SIG-M5 (cell line): ENCODE measurements around the gene PRKCA.

ENCODE experiments used
- DNase-seq: peaks from one replicate; lab custom pipeline; 2025; lab: John Stamatoyannopoulos, UW

Gene PRKCA

GRCh38 chr17:66414561-66415175, 112.3 kb downstream of the PRKCA start:
- no peak for DNase-seq

GRCh38 chr17:66415366-66416206, 113.2 kb downstream of the PRKCA start:
- DNase-seq: no peak

DNA sequence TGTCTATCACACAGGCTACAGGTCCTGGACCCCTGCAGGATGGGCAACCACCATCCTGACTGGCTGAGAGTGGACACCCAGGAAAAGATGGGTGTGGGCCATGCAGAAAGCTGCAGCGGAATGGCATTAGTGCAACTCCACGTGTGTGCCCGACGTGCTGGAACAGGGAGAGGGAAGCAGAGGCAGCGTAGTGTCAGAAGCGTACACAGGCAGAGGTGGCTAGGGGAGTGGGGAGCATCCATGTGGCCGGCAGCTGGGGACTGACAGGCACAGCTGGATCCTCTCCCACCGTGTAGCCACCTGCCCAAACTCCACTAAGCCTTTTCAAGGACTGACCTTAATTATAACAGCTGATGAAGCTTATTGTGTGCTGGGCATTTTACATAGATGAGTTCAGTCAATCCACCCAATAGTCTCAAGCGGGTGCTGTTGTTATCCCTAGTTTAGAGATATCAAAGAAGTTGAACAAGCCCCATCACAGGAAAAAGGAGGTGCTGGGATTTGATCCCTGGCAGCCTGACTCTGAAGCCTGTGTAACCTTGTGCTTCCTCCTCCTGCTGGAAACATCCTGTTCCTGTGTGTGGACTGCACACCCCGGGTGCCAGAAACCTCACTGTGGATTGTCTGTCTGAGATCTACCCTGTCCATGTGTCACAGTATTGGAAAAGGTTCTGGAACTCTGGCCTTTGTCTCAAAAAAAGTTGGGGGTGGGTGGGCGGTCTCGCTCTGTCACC, 114.0 kb downstream of the PRKCA start:
- DNase-seq: no peak

DNA sequence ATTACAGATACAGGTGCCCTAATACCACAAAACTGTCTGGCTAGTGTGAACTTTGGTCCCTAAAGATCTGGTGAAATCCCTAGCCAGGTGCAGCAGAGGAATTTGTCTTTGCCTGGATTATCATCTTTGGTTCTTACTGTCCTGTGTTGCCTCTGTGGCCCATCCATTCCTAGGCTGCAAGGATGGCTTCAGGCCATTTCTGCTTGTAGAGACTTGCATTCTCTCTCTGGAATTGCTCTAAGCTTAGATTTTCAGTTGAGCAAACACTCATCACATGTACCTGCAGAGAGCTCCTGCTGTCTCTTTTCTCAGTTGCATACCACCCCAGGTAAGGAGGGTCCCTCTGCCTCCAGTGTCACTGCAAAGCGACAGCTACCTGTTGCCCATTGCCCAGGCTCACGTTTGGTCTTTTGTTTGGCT, 114.9 kb downstream of the PRKCA start:
- no peak for DNase-seq

- DNase-seq: no peak
Observed at GRCh38 chr17:66420961-66421371, 118.6 kb downstream of the PRKCA start.

DNA sequence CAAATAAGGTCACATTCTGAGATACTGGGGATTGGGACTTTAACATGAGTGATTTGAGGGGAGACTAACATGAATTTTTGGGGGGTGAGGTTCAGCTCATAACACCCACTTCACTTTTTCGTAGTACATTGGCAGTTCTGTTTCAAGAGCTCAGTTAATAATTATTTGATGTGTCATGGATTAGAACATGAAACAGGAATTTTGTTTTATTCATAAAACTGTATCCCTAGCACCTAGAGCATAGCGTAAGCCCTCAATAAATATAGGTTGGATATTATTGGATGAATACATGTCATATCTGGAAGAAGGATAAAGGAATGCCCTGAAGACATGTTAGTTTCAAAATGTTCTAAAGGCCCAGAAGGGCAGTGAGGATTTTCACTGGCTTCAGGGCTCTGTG, 119.8 kb downstream of the PRKCA start:
- no peak for DNase-seq

GRCh38 chr17:66423056-66423955, 120.9 kb downstream of the PRKCA start:
- no peak for DNase-seq

DNA sequence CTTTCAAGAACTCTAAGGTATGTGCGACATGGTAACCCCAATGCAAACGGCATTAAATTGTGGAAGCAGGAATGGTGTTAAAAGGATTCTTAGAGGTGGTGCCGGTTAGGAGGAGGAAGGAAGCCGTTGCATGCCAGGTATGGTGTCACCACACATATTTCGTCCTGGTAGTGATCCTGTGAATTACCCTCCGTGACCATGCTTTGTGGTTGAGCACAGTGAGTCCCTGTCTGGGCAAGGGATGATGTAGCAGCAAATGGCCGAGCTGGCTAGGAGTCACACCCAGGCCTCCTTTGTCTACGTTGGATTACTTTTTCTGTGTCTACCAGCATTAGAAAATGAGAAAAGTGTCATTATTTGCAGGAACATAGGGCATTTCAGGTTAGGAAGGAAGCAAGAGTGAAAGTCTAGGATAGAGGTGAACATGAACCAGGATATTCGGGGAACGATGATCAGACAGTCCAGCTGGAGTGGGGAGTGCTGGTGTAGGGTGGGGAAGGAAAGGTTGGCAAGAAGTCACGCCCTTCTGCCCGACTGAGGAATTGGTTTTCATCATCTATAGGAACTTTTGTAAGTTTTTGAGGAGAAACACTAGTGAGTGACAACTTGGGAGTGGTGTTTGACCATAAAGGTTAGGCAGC, 123.5 kb downstream of the PRKCA start:
- DNase-seq: no peak

- no peak for DNase-seq
Observed at GRCh38 chr17:66426397-66427033, 124.1 kb downstream of the PRKCA start.

DNA sequence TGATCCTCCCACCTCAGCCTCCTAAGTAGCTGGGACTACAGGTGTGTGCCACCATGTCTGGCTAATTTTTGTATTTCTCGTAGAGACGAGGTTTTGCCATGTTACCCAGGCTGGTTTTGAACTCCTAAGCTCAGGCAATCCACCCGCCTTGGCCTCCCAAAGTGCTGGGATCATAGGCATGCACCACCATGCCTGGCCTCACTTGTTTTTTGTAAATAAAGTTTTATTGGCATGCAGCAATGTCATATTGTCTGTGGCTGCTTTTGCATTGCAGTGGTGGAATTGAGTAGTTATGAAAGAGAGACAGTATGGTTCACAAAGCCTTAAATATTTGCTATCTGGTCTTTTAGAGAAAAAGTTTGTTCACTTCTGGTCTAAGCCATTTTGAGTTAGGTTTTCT, 124.7 kb downstream of the PRKCA start:
- DNase-seq: no peak

GRCh38 chr17:66429680-66430079, 127.3 kb downstream of the PRKCA start:
- DNase-seq: no peak

GRCh38 chr17:66430846-66431795, 128.7 kb downstream of the PRKCA start:
- no peak for DNase-seq

GRCh38 chr17:66431910-66432309, 129.5 kb downstream of the PRKCA start:
- DNase-seq: no peak

DNA sequence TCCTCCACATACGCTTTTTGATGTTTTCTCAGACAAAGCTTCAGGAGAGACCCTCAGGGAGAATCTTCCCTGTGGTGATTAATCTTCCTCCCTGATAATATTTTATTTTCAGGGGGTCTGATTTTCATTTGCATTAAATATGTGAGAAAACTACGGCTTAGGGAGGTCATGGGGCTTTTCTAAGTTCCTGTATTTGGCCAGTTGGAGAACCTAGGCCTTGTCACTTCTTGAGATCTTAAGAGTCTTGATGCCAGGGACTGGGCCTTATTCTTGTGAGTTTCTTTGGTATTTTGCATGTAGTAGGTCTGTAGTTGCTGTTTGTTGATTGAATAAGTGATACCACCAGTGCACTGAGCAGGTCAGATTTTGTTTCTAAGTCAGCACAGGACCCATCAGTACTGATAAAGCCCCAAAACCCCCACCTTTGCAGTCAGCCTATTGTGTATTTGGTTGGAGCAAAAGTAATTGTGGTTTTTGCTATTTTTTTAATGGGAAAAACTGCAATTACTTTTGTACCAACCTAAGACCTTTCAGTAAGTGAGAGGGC, 130.1 kb downstream of the PRKCA start:
- no peak for DNase-seq

- DNase-seq: no peak
Observed at GRCh38 chr17:66432996-66433551, 130.7 kb downstream of the PRKCA start.

GRCh38 chr17:66435182-66435581, 132.8 kb downstream of the PRKCA start:
- DNase-seq: no peak

- DNase-seq: no peak
Observed at GRCh38 chr17:66436631-66437030, 134.2 kb downstream of the PRKCA start.

DNA sequence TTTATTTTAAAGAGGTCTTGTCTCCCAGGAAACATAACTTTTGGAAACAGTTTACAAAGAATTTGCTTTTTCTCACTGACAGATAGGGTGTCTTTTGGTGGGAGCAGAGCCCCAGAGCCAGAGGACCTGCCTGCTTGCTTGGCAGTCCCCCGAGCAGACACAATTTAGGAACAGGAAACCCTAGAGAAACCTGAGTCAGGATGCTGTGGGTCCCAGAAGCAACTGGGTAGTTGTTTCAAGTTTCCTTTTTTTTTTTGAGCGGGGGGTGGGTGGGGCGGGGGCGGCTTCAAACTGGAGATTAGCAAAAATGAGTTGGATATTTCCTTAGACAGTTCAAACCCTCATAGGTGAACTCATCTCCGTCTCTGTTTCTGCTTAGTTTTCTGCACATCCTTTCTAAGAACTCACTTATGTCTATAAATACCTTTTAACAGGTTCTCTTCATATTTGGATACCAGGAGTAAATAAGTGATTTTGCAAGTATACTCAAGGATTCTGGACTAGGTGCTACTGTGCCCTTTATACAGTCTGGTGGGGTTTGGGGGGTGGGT, 135.1 kb downstream of the PRKCA start:
- no peak for DNase-seq

DNA sequence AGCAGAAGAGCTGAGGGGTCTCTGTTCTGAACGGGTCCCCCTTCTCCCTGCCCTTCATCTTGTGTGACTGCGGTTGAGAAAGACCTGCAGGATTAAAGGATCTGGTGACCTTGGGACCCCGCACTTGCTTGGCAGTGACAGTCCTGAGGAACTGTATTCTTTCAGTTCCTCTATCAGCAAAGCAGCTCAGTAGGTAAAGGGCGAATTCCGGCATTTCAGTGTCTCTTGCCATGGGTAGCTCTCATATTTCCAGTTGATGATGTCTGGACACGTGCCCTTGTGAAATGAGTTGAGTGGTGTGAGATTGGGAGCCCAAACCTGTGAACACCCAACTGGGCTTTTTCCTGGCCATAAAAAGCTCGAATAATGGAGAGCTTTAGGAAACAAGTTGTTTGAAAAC, 135.7 kb downstream of the PRKCA start:
- DNase-seq: no peak
